LNCAP (cell line): ENCODE results near the gene SLC9B2.

ENCODE experiments used
- TF ChIP-seq, protein P1 (sequence below): fragments of 450-650 bp; IDR thresholded peaks from 2 replicates; pipeline ENCODE4 v1.5.1; 2017; ENCODE audit warnings: mild to moderate bottlenecking

The SLC9B2 gene

DNA sequence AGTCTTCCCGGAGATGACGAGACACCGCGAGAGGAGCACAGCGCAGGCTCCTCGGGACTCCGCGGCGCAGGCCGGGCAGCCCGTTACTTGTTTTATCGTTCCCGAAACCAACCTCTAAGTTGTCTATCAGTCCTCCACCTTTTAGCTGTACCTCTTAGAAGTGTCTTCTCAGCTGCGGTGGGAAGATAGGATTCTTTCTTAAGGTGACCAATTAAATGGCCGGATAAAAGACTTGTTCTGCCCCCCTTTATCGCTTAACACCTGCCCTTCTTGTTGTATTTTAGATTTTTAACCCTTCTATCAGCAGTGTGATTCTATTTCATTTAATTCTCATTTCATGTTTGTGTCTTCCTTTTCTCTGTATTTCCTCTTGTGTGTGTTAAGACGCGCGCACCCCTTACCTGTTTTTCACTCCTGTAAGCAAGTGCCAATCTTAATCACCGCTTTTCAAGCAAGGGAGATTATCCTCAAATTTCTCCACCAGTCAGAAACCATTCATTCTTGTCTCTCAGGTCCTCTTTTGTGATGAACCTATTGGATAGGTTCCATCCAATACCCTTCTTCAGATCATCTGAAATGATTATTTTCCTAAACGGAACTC is at the start of gene SLC9B2:
SLC9B2 (minus strand) TSS at position 15 of the 601 bp plus-strand sequence. CDS start 9,211 bp downstream, outside the sequence.
- TF ChIP-seq, protein P1, sequence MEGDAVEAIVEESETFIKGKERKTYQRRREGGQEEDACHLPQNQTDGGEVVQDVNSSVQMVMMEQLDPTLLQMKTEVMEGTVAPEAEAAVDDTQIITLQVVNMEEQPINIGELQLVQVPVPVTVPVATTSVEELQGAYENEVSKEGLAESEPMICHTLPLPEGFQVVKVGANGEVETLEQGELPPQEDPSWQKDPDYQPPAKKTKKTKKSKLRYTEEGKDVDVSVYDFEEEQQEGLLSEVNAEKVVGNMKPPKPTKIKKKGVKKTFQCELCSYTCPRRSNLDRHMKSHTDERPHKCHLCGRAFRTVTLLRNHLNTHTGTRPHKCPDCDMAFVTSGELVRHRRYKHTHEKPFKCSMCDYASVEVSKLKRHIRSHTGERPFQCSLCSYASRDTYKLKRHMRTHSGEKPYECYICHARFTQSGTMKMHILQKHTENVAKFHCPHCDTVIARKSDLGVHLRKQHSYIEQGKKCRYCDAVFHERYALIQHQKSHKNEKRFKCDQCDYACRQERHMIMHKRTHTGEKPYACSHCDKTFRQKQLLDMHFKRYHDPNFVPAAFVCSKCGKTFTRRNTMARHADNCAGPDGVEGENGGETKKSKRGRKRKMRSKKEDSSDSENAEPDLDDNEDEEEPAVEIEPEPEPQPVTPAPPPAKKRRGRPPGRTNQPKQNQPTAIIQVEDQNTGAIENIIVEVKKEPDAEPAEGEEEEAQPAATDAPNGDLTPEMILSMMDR = no peak

GRCh38 chr4:103126126-103126525 is 49.6 kb upstream of the SLC9B2 start:
- TF ChIP-seq, protein P1 = no peak

DNA sequence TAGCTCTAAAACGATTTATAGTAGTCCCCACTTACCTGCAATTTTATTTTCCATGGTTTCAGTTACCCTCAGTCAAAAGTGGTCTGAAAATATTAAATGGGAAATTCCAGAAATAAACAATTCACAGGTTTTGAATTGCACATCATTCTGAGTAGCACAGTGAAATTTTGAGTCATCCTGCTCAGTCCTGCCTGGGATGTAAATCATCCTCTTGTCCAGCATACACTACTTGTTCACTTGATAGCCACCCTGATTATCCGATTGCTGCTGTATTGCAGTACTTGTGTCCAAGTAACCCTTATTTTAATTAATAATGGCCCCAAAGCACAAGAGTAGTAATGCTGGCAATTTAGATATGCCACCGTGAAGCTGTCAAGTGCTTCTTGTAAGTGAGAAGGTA is 46.6 kb upstream of the SLC9B2 start:
- TF ChIP-seq, protein P1 = no peak

- TF ChIP-seq, protein P1 = no peak
Observed at GRCh38 chr4:103118166-103118565, 41.6 kb upstream of the SLC9B2 start.

GRCh38 chr4:103111598-103111997 is 35.0 kb upstream of the SLC9B2 start:
- TF ChIP-seq, protein P1 = no peak

- TF ChIP-seq, protein P1 = no peak
Observed at GRCh38 chr4:103108542-103108941, 32.0 kb upstream of the SLC9B2 start.

DNA sequence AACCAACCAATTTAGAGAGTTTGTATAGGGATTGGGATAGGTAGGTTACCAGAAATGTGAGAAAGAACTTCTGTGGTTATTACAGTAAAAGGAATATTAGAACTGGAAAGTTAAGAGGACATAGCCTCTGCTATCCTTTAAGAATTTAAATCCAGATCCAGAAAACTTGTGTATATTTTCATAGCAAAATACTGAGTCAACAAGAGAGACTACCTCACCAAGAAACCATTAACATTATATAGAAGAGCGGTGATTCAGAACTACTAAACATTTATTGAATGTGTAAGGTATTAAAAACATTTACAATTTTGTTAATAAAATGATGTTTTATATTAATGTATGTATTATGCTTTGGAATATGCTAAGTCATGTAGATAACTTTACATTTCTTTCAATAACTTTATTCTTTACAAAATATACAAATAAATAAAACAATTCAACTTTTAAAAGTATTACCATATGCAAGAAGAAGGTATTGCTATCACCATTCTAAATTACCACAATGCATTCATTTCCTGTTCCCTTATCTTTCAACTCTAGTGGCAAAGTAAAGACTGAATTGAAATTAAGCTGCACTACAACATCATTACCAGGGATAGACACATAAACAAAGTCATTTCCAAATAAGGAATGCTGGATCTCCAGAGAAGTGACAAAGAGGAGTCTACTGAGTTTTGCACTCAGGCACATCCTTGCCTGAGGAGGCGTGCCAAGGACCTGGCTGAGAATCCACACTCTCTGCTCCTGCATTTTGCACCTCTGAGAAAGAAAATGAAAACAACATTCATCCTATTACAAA is 29.2 kb upstream of the SLC9B2 start:
- TF ChIP-seq, protein P1 = no peak
